GM23338 (cell line): ENCODE results near the gene REPS1. TPM values are rescaled to one million over a fixed set of nuclear protein-coding genes. Genes with fewer than 3 reads are reported as not detected.

Experiments used
- ATAC-seq: fragments of 200-7000 bp; cut with Tn5 transposase; 3 replicates; pipeline ENCODE4 v1.9.1; 2020
- DNase-seq: peaks from one replicate; pipeline ENCODE4 v3.0.0-alpha.2; 2015; ENCODE audit warnings: low spot score
- H2AFZ ChIP-seq: fragments of 200-600 bp; sonication (generic); 2 replicates; pipeline ENCODE4 v1.8.0; 2016; ENCODE audit warnings: antibody characterized with exemption, mild to moderate bottlenecking, moderate library complexity
- H3F3A ChIP-seq: fragments of 200-600 bp; sonication (generic); replicated peaks from 2 replicates; pipeline ENCODE4 v1.8.0; 2017; ENCODE audit warnings: antibody characterized with exemption, mixed run types, low read depth
- H3K27ac ChIP-seq: fragments of 200-600 bp; sonication (generic); 2 replicates; pipeline ENCODE4 v1.6.1; 2016; ENCODE audit warnings: low read depth
- H3K27me3 ChIP-seq: fragments of 200-600 bp; sonication (generic); 2 replicates; pipeline ENCODE4 v1.8.0; 2016; ENCODE audit warnings: mild to moderate bottlenecking, mixed run types, moderate library complexity; ENCODE audit not compliant: insufficient read depth
- H3K36me3 ChIP-seq: fragments of 200-600 bp; sonication (generic); 2 replicates; pipeline ENCODE4 v1.8.0; 2016; ENCODE audit warnings: mild to moderate bottlenecking; ENCODE audit not compliant: insufficient read depth
- H3K4me1 ChIP-seq: fragments of 200-600 bp; sonication (generic); 2 replicates; pipeline ENCODE4 v1.8.0; 2016; ENCODE audit warnings: mild to moderate bottlenecking, moderate library complexity; ENCODE audit not compliant: insufficient read depth
- H3K4me2 ChIP-seq: fragments of 200-600 bp; sonication (generic); 2 replicates; pipeline ENCODE4 v1.7.1; 2017; ENCODE audit warnings: mixed run types
- H3K4me3 ChIP-seq: fragments of 200-600 bp; sonication (generic); 2 replicates; pipeline ENCODE4 v1.6.1; 2016; ENCODE audit warnings: mixed run types
- H3K79me2 ChIP-seq: fragments of 200-600 bp; sonication (generic); replicated peaks from 2 replicates; pipeline ENCODE4 v1.8.0; 2017; ENCODE audit warnings: mild to moderate bottlenecking; ENCODE audit not compliant: insufficient read depth
- H3K9me2 ChIP-seq: fragments of 200-600 bp; sonication (generic); 2 replicates; pipeline ENCODE4 v1.8.0; 2017; ENCODE audit not compliant: insufficient read depth
- H4K20me1 ChIP-seq: fragments of 200-600 bp; sonication (generic); replicated peaks from 2 replicates; pipeline ENCODE4 v1.8.0; 2017; ENCODE audit warnings: mild to moderate bottlenecking; ENCODE audit not compliant: insufficient read depth
- H3K27ac Mint-ChIP-seq: 2 replicates; pipeline ENCODE4 v1.8.0; 2020; ENCODE audit warnings: inconsistent platforms, mild to moderate bottlenecking, moderate library complexity, mixed read lengths
- H3K27me3 Mint-ChIP-seq: 3 replicates; pipeline ENCODE4 v1.8.0; 2022; ENCODE audit warnings: low read depth, mild to moderate bottlenecking, moderate library complexity, mixed read lengths, inconsistent platforms; ENCODE audit not compliant: insufficient read depth, poor library complexity
- H3K36me3 Mint-ChIP-seq: 3 replicates; pipeline ENCODE4 v1.8.0; 2021; ENCODE audit warnings: low read depth, mild to moderate bottlenecking, inconsistent platforms, moderate library complexity, mixed read lengths
- H3K4me1 Mint-ChIP-seq: 3 replicates; pipeline ENCODE4 v1.8.0; 2020; ENCODE audit warnings: mild to moderate bottlenecking, inconsistent platforms, mixed read lengths
- H3K4me3 Mint-ChIP-seq: 3 replicates; pipeline ENCODE4 v1.8.0; 2021; ENCODE audit warnings: moderate library complexity, mild to moderate bottlenecking, inconsistent platforms, mixed read lengths
- H3K9me3 Mint-ChIP-seq: 3 replicates; pipeline ENCODE4 v1.8.0; 2020; ENCODE audit warnings: moderate library complexity, mild to moderate bottlenecking, inconsistent platforms, mixed read lengths
- CREB1 ChIP-seq: fragments of 250-450 bp; sonication (Bioruptor Pico); IDR thresholded peaks from 2 replicates; pipeline ENCODE4 v1.5.0; 2020; ENCODE audit warnings: low read depth, mild to moderate bottlenecking, moderate library complexity
- EZH2 ChIP-seq: fragments of 200-600 bp; sonication (generic); IDR thresholded peaks from one replicate; pipeline ENCODE4 v1.8.0; 2017; ENCODE audit warnings: antibody characterized with exemption, mild to moderate bottlenecking, low read depth; ENCODE audit not compliant: unreplicated experiment
- EZH2phosphoT487 ChIP-seq: fragments of 200-600 bp; sonication (generic); IDR thresholded peaks from one replicate; pipeline ENCODE4 v1.8.1; 2018; ENCODE audit warnings: antibody characterized with exemption; ENCODE audit not compliant: unreplicated experiment
- JUNB ChIP-seq: IDR thresholded peaks from one replicate; pipeline ENCODE4 v1.6.1; 2016; ENCODE audit warnings: antibody characterized with exemption; ENCODE audit not compliant: unreplicated experiment
- NANOG ChIP-seq: IDR thresholded peaks from 2 replicates; pipeline ENCODE4 v1.6.1; 2016; ENCODE audit warnings: antibody characterized with exemption, borderline replicate concordance
- POLR2AphosphoS5 ChIP-seq: IDR thresholded peaks from 2 replicates; pipeline ENCODE4 v1.6.1; 2016; ENCODE audit warnings: antibody characterized with exemption, low read depth
- ZNF114 ChIP-seq: fragments of 250-450 bp; sonication (Bioruptor Pico); IDR thresholded peaks from 2 replicates; pipeline ENCODE4 v1.5.0; 2020; ENCODE audit warnings: mild to moderate bottlenecking, moderate library complexity
- ZNF331 ChIP-seq: fragments of 250-450 bp; sonication (Bioruptor Pico); IDR thresholded peaks from 2 replicates; pipeline ENCODE4 v1.5.0; 2020; ENCODE audit warnings: low read depth, mild to moderate bottlenecking, moderate library complexity
- polyA plus RNA-seq: library from polyadenylated mRNA; unstranded; fragments of >200 nt; fragmentation: Nextera tagmentation; extraction: Ambion mirVana; gene quantifications from 2 replicates; pipeline ENCODE4 v1.2.1, GENCODE V29; 2016
- total RNA-seq: library from RNA; depleted of rRNA; stranded (reverse); fragments of >200 nt; shearing (Covaris generic); gene quantifications from 2 replicates; pipeline ENCODE4 v1.2.3, GENCODE V29; 2014
- TF ChIP-seq, protein P1 (sequence below): IDR thresholded peaks from 2 replicates; pipeline ENCODE4 v1.6.1; 2016; ENCODE audit warnings: antibody characterized with exemption
- TF ChIP-seq, protein P2 (sequence below): fragments of 250-450 bp; sonication (Bioruptor Pico); IDR thresholded peaks from 2 replicates; pipeline ENCODE4 v1.5.0; 2020; ENCODE audit warnings: mild to moderate bottlenecking, moderate library complexity
- TF ChIP-seq, protein P3 (sequence below), 2 experiments: fragments of 200-600 bp in 1 of 2; sonication (generic) in 1 of 2; conservative IDR thresholded peaks; 2 replicates each; pipeline versions ENCODE4 v1.5.1 to v1.6.1; 2016 to 2017; ENCODE audit warnings: antibody characterized with exemption in 2 of 2, low read depth in 2 of 2, mild to moderate bottlenecking in 2 of 2, moderate library complexity in 1 of 2

Gene REPS1
- total and polyA plus RNA-seq, 2 experiments from 2014 or later: 46.0 to 65.7 TPM

DNA sequence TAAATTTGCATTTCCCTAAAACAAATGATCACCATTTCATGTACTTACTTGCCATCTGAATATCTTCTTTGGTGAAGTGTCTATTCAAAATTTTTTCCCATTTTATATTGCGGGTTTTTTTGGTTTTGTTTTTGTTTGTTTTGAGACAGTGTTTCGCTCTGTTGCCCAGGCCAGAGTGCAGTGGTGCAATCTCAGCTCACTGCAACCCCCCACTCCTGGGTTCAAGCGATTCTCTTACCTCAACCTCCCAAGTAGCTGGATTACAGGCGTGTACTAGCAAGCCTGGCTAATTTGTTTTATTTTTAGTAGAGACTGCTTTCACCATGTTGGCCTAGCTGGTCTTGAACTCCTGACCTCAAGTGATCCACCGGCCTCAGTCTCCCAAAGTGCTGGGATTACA is 9.1 kb upstream of the REPS1 start:
- TF ChIP-seq EZH2: no peak
- Mint-ChIP-seq H3K4me3 (no peak overlapping the region), H3K27me3 (peaks cover 2% of the 10 kb centered on the region), H3K9me3 (no peaks in the 10 kb centered on the region), H3K27ac (no peak overlapping the region), H3K4me1 (peaks cover 29% of the 10 kb centered on the region), H3K36me3 (no peaks in the 10 kb centered on the region)
- H4K20me1 ChIP-seq: no peaks in the 10 kb centered on the region
- H3F3A ChIP-seq: no peaks in the 10 kb centered on the region
- no peak overlapping the region for H3K4me3 ChIP-seq
- H3K4me2 ChIP-seq: no peak overlapping the region
- no peaks in the 10 kb centered on the region for H3K36me3 ChIP-seq
- ATAC-seq (no peak), DNase-seq (no peak)
- peaks cover 15% of the 10 kb centered on the region for H3K9me2 ChIP-seq
- H3K79me2 ChIP-seq: no peaks in the 10 kb centered on the region
- H2AFZ ChIP-seq: no peak overlapping the region; the same call in 1 of the 2 replicates
- H3K27me3 ChIP-seq: no peaks in the 10 kb centered on the region
- H3K4me1 ChIP-seq: peaks cover 22% of the 10 kb centered on the region
- H3K27ac ChIP-seq: no peak overlapping the region

DNA sequence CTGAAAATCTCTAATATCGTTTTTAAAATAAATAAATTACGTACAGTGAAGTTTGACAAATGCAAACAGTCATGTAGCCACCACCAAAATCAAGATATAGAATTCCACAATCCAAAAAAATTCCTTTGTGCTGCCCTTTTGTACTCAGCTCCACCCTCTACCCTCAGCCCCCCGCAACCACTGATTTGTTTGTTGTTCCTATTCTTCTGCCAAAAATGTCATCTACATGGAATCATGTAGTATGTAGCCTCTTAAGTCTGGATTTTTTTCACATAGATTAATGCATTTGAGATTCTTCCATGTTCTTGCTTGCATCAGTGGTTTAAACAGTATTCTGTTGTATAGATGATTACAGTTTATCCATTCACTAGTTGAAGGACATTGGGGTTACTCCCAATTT is 8.5 kb upstream of the REPS1 start:
- Mint-ChIP-seq H3K4me1 (peaks cover 29% of the 10 kb centered on the region), H3K27me3 (peaks cover 4% of the 10 kb centered on the region), H3K36me3 (no peaks in the 10 kb centered on the region), H3K9me3 (no peaks in the 10 kb centered on the region), H3K27ac (no peak overlapping the region), H3K4me3 (no peak overlapping the region)
- DNase-seq (no peak), ATAC-seq (no peak)
- no peaks in the 10 kb centered on the region for H3F3A ChIP-seq
- H3K27me3 ChIP-seq: no peaks in the 10 kb centered on the region
- H3K27ac ChIP-seq: no peak overlapping the region
- no peaks in the 10 kb centered on the region for H3K79me2 ChIP-seq
- no peaks in the 10 kb centered on the region for H3K36me3 ChIP-seq
- H3K9me2 ChIP-seq: peaks cover 15% of the 10 kb centered on the region
- no peak overlapping the region for H3K4me2 ChIP-seq
- peaks cover 22% of the 10 kb centered on the region for H3K4me1 ChIP-seq
- H3K4me3 ChIP-seq: no peak overlapping the region
- H4K20me1 ChIP-seq: no peaks in the 10 kb centered on the region
- H2AFZ ChIP-seq: no peak overlapping the region
- TF ChIP-seq, protein P1, sequence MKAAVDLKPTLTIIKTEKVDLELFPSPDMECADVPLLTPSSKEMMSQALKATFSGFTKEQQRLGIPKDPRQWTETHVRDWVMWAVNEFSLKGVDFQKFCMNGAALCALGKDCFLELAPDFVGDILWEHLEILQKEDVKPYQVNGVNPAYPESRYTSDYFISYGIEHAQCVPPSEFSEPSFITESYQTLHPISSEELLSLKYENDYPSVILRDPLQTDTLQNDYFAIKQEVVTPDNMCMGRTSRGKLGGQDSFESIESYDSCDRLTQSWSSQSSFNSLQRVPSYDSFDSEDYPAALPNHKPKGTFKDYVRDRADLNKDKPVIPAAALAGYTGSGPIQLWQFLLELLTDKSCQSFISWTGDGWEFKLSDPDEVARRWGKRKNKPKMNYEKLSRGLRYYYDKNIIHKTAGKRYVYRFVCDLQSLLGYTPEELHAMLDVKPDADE: no peak
- TF ChIP-seq POLR2AphosphoS5 (no peak), NANOG (no peak), CREB1 (CRISPR knock-in tag) (no peak), EZH2phosphoT487 (no peak), EZH2 (no peak), JUNB (no peak), ZNF331 (CRISPR knock-in tag) (no peak), ZNF114 (CRISPR knock-in tag) (no peak)
- TF ChIP-seq, protein P2, sequence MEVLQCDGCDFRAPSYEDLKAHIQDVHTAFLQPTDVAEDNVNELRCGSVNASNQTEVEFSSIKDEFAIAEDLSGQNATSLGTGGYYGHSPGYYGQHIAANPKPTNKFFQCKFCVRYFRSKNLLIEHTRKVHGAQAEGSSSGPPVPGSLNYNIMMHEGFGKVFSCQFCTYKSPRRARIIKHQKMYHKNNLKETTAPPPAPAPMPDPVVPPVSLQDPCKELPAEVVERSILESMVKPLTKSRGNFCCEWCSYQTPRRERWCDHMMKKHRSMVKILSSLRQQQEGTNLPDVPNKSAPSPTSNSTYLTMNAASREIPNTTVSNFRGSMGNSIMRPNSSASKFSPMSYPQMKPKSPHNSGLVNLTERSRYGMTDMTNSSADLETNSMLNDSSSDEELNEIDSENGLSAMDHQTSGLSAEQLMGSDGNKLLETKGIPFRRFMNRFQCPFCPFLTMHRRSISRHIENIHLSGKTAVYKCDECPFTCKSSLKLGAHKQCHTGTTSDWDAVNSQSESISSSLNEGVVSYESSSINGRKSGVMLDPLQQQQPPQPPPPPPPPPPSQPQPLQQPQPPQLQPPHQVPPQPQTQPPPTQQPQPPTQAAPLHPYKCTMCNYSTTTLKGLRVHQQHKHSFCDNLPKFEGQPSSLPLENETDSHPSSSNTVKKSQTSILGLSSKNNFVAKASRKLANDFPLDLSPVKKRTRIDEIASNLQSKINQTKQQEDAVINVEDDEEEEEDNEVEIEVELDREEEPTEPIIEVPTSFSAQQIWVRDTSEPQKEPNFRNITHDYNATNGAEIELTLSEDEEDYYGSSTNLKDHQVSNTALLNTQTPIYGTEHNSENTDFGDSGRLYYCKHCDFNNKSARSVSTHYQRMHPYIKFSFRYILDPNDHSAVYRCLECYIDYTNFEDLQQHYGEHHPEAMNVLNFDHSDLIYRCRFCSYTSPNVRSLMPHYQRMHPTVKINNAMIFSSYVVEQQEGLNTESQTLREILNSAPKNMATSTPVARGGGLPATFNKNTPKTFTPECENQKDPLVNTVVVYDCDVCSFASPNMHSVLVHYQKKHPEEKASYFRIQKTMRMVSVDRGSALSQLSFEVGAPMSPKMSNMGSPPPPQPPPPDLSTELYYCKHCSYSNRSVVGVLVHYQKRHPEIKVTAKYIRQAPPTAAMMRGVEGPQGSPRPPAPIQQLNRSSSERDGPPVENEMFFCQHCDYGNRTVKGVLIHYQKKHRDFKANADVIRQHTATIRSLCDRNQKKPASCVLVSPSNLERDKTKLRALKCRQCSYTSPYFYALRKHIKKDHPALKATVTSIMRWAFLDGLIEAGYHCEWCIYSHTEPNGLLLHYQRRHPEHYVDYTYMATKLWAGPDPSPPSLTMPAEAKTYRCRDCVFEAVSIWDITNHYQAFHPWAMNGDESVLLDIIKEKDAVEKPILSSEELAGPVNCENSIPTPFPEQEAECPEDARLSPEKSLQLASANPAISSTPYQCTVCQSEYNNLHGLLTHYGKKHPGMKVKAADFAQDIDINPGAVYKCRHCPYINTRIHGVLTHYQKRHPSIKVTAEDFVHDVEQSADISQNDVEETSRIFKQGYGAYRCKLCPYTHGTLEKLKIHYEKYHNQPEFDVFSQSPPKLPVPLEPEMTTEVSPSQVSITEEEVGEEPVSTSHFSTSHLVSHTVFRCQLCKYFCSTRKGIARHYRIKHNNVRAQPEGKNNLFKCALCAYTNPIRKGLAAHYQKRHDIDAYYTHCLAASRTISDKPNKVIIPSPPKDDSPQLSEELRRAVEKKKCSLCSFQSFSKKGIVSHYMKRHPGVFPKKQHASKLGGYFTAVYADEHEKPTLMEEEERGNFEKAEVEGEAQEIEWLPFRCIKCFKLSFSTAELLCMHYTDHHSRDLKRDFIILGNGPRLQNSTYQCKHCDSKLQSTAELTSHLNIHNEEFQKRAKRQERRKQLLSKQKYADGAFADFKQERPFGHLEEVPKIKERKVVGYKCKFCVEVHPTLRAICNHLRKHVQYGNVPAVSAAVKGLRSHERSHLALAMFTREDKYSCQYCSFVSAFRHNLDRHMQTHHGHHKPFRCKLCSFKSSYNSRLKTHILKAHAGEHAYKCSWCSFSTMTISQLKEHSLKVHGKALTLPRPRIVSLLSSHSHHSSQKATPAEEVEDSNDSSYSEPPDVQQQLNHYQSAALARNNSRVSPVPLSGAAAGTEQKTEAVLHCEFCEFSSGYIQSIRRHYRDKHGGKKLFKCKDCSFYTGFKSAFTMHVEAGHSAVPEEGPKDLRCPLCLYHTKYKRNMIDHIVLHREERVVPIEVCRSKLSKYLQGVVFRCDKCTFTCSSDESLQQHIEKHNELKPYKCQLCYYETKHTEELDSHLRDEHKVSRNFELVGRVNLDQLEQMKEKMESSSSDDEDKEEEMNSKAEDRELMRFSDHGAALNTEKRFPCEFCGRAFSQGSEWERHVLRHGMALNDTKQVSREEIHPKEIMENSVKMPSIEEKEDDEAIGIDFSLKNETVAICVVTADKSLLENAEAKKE (CRISPR knock-in tag): no peak
- TF ChIP-seq, protein P3, sequence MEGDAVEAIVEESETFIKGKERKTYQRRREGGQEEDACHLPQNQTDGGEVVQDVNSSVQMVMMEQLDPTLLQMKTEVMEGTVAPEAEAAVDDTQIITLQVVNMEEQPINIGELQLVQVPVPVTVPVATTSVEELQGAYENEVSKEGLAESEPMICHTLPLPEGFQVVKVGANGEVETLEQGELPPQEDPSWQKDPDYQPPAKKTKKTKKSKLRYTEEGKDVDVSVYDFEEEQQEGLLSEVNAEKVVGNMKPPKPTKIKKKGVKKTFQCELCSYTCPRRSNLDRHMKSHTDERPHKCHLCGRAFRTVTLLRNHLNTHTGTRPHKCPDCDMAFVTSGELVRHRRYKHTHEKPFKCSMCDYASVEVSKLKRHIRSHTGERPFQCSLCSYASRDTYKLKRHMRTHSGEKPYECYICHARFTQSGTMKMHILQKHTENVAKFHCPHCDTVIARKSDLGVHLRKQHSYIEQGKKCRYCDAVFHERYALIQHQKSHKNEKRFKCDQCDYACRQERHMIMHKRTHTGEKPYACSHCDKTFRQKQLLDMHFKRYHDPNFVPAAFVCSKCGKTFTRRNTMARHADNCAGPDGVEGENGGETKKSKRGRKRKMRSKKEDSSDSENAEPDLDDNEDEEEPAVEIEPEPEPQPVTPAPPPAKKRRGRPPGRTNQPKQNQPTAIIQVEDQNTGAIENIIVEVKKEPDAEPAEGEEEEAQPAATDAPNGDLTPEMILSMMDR (conservative IDR thresholded peaks at IDR 0.05; ENCODE audit: low read depth in 2 of 2): no peak
